ENCODE data around the gene IL1RAPL1. TPM values are rescaled to one million over a fixed set of nuclear protein-coding genes. Genes with fewer than 3 reads are reported as not detected.

Gene IL1RAPL1
- total RNA-seq, 1 donor from 2014 or later, result not detected

DNA sequence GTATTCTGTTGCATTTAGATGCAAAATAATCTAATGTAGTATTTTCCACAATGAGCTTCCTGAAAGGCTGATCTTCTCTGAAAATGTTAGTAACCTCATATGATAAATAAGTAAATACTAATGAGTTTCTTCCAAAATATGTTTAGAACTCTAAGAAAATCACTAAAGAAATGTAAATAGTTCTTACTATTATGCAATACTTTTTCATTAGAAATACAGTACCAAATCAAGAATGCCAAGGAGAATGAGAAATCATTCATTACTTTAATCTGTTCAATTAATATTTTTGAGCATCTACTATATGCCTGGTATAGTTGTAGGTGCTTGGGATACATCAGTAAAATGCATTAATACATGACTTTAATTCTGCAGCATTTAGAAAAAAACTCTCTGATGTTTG lies 130.6 kb downstream of the IL1RAPL1 start:
- no peak for DNase-seq (ENCODE audit: low spot score in 2 of 2)
- H3K36me3 ChIP-seq, result no peaks in the 10 kb centered on the region
- H3K4me1 ChIP-seq, result no peaks in the 10 kb centered on the region
- no peaks in the 10 kb centered on the region for H3K27me3 ChIP-seq
- TF ChIP-seq, protein P1, sequence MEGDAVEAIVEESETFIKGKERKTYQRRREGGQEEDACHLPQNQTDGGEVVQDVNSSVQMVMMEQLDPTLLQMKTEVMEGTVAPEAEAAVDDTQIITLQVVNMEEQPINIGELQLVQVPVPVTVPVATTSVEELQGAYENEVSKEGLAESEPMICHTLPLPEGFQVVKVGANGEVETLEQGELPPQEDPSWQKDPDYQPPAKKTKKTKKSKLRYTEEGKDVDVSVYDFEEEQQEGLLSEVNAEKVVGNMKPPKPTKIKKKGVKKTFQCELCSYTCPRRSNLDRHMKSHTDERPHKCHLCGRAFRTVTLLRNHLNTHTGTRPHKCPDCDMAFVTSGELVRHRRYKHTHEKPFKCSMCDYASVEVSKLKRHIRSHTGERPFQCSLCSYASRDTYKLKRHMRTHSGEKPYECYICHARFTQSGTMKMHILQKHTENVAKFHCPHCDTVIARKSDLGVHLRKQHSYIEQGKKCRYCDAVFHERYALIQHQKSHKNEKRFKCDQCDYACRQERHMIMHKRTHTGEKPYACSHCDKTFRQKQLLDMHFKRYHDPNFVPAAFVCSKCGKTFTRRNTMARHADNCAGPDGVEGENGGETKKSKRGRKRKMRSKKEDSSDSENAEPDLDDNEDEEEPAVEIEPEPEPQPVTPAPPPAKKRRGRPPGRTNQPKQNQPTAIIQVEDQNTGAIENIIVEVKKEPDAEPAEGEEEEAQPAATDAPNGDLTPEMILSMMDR (IDR thresholded peaks at IDR 0.05), result no peak
- intact Hi-C loops (cut with DNase I), result no loop called here
- H3K9me3 ChIP-seq, result no peaks in the 10 kb centered on the region
- H3K4me3 ChIP-seq, result no peak overlapping the region
- H3K27ac ChIP-seq, result no peak overlapping the region

DNA sequence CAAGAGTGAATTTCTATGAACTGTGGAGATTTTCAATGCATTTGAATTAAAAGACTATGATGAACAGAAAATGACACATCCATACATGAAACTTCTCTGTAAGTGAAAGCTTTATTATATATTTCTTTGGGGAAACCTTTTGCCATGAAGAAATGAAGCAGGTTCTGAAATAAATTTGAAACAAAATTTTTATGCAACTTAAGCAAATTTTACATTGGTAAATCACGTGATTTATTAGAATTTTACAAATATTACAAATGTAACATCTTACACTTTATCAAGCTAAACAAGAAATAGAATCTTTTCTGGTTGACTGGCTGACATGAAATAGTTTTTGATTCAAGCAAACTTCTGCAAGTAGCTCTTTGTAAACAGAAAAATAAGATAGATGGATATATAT lies 131.2 kb downstream of the IL1RAPL1 start:
- H3K9me3 ChIP-seq, result no peaks in the 10 kb centered on the region
- no peak overlapping the region for H3K27ac ChIP-seq
- no peak for DNase-seq (ENCODE audit: low spot score in 2 of 2)
- intact Hi-C loops (cut with DNase I), result no loop called here
- H3K36me3 ChIP-seq, result no peaks in the 10 kb centered on the region
- TF ChIP-seq, protein P1 (IDR thresholded peaks at IDR 0.05), result no peak
- H3K4me3 ChIP-seq, result no peak overlapping the region
- no peaks in the 10 kb centered on the region for H3K27me3 ChIP-seq
- no peaks in the 10 kb centered on the region for H3K4me1 ChIP-seq

DNA sequence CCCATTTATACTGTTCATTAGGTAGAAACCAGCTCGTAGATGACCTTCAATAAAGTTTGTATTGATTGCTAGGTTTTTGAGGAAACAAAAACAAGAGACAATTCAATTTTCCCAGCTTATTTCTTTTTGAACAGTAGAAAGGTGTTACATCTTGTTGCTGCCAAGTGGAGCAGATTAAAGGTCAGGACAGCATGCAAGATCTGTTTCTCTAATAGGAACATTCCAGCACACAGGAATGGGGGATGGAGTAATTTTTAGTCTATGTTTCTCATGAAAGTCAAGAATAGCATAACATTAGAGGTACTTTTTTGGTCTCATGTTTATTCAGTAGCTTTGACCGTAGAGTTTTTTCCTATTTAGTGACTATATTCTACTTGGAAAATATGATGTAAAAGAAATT lies 132.4 kb downstream of the IL1RAPL1 start:
- TF ChIP-seq, protein P1 (IDR thresholded peaks at IDR 0.05), result no peak
- intact Hi-C loops (cut with DNase I), result no loop called here
- Histone ChIP-seq H3K27me3 (no peaks in the 10 kb centered on the region), H3K4me3 (no peak overlapping the region), H3K36me3 (no peaks in the 10 kb centered on the region), H3K27ac (no peak overlapping the region), H3K9me3 (no peaks in the 10 kb centered on the region), H3K4me1 (no peaks in the 10 kb centered on the region)
- DNase-seq (ENCODE audit: low spot score in 2 of 2), result no peak

DNA sequence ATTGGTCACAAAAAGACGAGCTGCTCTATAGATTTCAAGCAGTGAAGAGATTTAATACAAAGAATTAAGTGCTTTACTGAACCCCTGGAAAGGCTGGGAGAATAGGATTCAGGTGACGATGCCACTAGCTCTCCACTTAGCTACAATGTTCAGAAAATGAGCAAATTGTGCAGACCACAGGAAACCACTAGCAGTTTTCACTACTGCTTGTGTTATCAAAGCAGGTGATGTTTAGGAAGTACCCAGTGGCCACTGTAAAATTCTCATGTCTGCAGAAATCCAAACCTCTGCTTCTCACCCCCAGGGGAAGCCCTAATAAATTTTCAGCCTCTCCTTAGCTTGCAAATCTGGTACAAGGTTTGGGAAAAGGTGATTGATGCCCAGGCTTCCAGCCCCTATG lies 165.1 kb downstream of the IL1RAPL1 start:
- DNase-seq (ENCODE audit: low spot score in 2 of 2), result no peak
- Histone ChIP-seq H3K36me3 (no peaks in the 10 kb centered on the region), H3K4me1 (no peaks in the 10 kb centered on the region), H3K4me3 (no peak overlapping the region), H3K27ac (no peak overlapping the region), H3K9me3 (no peaks in the 10 kb centered on the region), H3K27me3 (no peaks in the 10 kb centered on the region)
- intact Hi-C loops (cut with DNase I), result no loop called here
- TF ChIP-seq, protein P1 (IDR thresholded peaks at IDR 0.05), result no peak

DNA sequence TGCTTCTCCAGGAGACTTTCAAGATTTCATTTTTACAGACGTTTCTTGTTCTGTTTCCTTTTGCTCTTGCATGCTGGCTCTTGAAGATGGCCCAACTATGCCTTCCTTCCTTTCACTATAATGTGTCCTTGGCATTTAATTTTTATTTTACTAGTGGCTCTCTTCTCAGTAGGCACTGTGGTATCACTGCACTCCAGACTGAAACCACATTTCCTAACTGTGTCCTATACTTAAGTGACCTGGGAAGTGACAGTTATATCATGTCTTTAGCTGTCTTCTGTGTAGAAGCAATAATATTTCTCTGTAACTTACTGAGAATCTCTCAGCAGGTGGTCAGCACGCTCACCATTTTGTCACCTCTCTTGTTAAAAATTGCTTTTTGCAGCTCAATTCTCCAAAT lies 168.9 kb downstream of the IL1RAPL1 start:
- TF ChIP-seq, protein P1 (IDR thresholded peaks at IDR 0.05), result no peak
- Histone ChIP-seq H3K27me3 (no peaks in the 10 kb centered on the region), H3K27ac (no peak overlapping the region), H3K36me3 (no peaks in the 10 kb centered on the region), H3K4me1 (no peaks in the 10 kb centered on the region), H3K9me3 (no peaks in the 10 kb centered on the region), H3K4me3 (no peak overlapping the region)
- intact Hi-C loops (cut with DNase I), result no loop called here
- no peak for DNase-seq (ENCODE audit: low spot score in 2 of 2)

DNA sequence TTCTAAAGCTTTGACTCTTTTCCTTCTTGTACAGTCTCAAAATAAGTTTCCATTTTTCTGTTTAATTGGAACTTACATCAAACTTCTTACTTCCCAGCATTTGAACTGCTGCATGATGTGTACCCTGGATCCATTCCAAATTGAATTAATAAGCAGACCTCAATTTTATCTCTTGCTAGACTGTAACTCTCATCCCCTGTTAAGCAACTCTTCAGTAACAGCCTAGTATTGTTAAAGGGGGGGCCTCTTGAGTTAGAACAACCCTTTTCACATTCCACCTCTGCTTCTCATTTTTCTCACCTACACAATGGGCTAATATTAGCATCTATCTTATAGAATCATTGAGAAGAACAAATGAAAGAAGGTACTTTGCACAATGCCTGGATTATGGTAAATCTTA lies 169.4 kb downstream of the IL1RAPL1 start:
- TF ChIP-seq, protein P1 (IDR thresholded peaks at IDR 0.05), result no peak
- H3K4me3 ChIP-seq, result no peak overlapping the region
- no peak overlapping the region for H3K27ac ChIP-seq
- no peaks in the 10 kb centered on the region for H3K9me3 ChIP-seq
- no peaks in the 10 kb centered on the region for H3K4me1 ChIP-seq
- DNase-seq (ENCODE audit: low spot score in 2 of 2), result no peak
- no peaks in the 10 kb centered on the region for H3K36me3 ChIP-seq
- intact Hi-C loops (cut with DNase I), result no loop called here
- H3K27me3 ChIP-seq, result no peaks in the 10 kb centered on the region
